HAP-1 (cell line): ENCODE data around the gene NUP43.

Source experiments
- DNase-seq, 2 experiments: peaks; one replicate each; pipeline ENCODE4 v3.0.0-alpha.2; 2016 to 2020; ENCODE audit warnings: low spot score in 2 of 2
- H3K27me3 ChIP-seq: fragments of 250-450 bp; sonication (Bioruptor Pico); 2 replicates; pipeline ENCODE4 v1.5.1; 2020; ENCODE audit warnings: low read depth, mild to moderate bottlenecking, moderate library complexity
- H3K36me3 ChIP-seq: fragments of 250-450 bp; sonication (Bioruptor Pico); replicated peaks from 2 replicates; pipeline ENCODE4 v1.5.1; 2020; ENCODE audit warnings: mild to moderate bottlenecking
- H3K4me1 ChIP-seq: fragments of 250-450 bp; sonication (Bioruptor Pico); 2 replicates; pipeline ENCODE4 v1.5.1; 2020; ENCODE audit warnings: mild to moderate bottlenecking
- H3K4me3 ChIP-seq: fragments of 250-450 bp; sonication (Bioruptor Pico); 2 replicates; pipeline ENCODE4 v1.5.1; 2020; ENCODE audit warnings: mild to moderate bottlenecking, moderate library complexity
- H3K9me3 ChIP-seq: fragments of 250-450 bp; sonication (Bioruptor Pico); 2 replicates; pipeline ENCODE4 v1.5.1; 2020; ENCODE audit warnings: mild to moderate bottlenecking, moderate library complexity
- in situ Hi-C: fragments of 300-500 bp; cut with MboI; formaldehyde crosslinking; loops from 3 replicates; pipeline ENCODE4 v1.14.3; 2020; ENCODE audit warnings: low sequenced_read_pairs, inconsistent platforms, mixed read lengths

Gene NUP43

DNA sequence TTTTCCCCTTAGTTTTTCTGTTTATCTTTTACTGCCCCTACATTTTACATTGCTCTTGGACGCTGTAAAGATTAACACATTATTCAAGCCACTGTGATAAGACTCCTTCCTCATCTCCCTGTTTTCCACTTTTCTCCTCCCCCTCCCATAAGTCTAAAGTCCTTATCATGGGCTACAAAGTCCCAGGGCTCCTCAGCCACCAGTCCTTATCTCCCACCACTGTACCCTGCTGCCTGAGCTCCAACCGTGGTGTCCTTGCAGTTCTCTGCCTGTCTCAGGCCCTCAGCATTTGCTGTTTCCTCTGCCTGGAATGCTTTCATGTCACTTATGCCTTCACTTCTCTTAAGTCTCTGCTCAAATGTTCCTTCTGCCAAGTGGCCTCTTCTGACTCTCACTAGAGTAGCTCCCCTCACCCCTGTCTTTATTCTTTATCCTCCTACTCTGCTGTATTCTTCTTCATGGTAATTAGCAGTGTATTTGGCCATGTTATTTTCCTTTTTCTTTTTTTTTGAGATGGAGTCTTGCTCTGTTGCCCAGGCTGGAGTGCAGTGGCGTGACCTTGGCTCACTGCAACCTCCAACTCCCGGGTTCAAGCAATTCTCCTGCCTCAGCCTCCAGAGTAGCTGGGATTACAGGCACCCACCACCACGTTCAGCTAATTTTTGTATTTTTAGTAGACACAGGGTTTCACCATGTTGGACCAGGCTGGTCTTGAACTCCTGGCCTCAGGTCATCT lies 17.7 kb downstream of the NUP43 start:
- no peak for DNase-seq
- H3K4me3 ChIP-seq = no peak overlapping the region
- in situ Hi-C loops = no loop called here
- no peaks in the 10 kb centered on the region for H3K9me3 ChIP-seq
- H3K36me3 ChIP-seq = peaks cover 66% of the 10 kb centered on the region
- peaks cover 4% of the 10 kb centered on the region for H3K4me1 ChIP-seq
- H3K27me3 ChIP-seq = no peaks in the 10 kb centered on the region

- Histone ChIP-seq H3K4me3 (no peak overlapping the region), H3K9me3 (no peaks in the 10 kb centered on the region), H3K4me1 (peaks cover 4% of the 10 kb centered on the region), H3K27me3 (no peaks in the 10 kb centered on the region), H3K36me3 (peaks cover 67% of the 10 kb centered on the region)
- in situ Hi-C loops = no loop called here
- no peak for DNase-seq
Observed at GRCh38 chr6:149727793-149728498, 18.4 kb downstream of the NUP43 start.

DNA sequence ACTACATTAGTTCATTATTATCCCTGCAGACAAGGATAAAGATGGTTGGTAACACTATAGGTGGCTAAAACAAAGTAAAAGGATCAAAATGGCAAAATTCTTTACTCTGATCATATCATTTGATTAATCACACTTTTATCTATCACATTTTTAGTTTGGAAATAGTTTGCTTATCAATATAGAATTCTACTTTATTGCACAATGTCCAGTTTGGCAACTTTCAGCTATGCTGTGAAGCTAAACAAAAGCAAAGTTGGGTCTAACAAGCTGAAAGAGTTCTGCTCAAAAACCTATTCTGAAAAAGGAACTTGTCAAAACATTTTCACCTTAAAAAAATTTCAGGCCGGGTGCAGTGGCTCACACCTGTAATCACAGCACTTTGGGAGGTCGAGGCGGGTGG lies 20.5 kb downstream of the NUP43 start:
- H3K4me1 ChIP-seq = peaks cover 4% of the 10 kb centered on the region
- no peak overlapping the region for H3K4me3 ChIP-seq
- in situ Hi-C loops = no loop called here
- DNase-seq = no peak
- H3K27me3 ChIP-seq = no peaks in the 10 kb centered on the region
- H3K36me3 ChIP-seq = peaks cover 59% of the 10 kb centered on the region
- no peaks in the 10 kb centered on the region for H3K9me3 ChIP-seq

- Histone ChIP-seq H3K4me1 (peaks cover 4% of the 10 kb centered on the region), H3K36me3 (peaks cover 40% of the 10 kb centered on the region), H3K4me3 (no peak overlapping the region), H3K27me3 (no peaks in the 10 kb centered on the region), H3K9me3 (no peaks in the 10 kb centered on the region)
- peak; percentile 71 to 79 for DNase-seq
- in situ Hi-C loops = no loop called here
Observed at GRCh38 chr6:149723771-149724417, 22.4 kb downstream of the NUP43 start.

GRCh38 chr6:149723262-149723661 lies 23.1 kb downstream of the NUP43 start:
- Histone ChIP-seq H3K4me3 (no peak overlapping the region), H3K4me1 (peaks cover 4% of the 10 kb centered on the region), H3K9me3 (no peaks in the 10 kb centered on the region), H3K27me3 (no peaks in the 10 kb centered on the region), H3K36me3 (peaks cover 33% of the 10 kb centered on the region)
- no peak for DNase-seq
- in situ Hi-C loops = no loop called here

GRCh38 chr6:149719531-149719930 lies 26.8 kb downstream of the NUP43 start:
- Histone ChIP-seq H3K9me3 (no peaks in the 10 kb centered on the region), H3K27me3 (no peaks in the 10 kb centered on the region), H3K4me1 (peaks cover 15% of the 10 kb centered on the region), H3K36me3 (peaks cover 11% of the 10 kb centered on the region), H3K4me3 (no peak overlapping the region)
- DNase-seq = no peak
- in situ Hi-C loops = loop anchor here (10.0 kb wide), 1 partner anchor 205 kb away; the partner anchor contains the start of gene RAET1G

GRCh38 chr6:149717588-149718458 lies 28.5 kb downstream of the NUP43 start, which contains the start of gene LATS1:
Gene LATS1, minus strand, starts transcription at chr6:149718101. Its CDS starts 15,975 bp downstream, at chr6:149702126.
- peaks cover 9% of the 10 kb centered on the region for H3K36me3 ChIP-seq
- H3K4me3 ChIP-seq = peak within 1 kb of the TSS; percentile 99
- DNase-seq = peak; percentile 88 to 94
- no peaks in the 10 kb centered on the region for H3K9me3 ChIP-seq
- in situ Hi-C loops = loop anchor here (10.0 kb wide), 1 partner anchor 207 kb away; the partner anchor contains the start of gene RAET1G
- no peaks in the 10 kb centered on the region for H3K27me3 ChIP-seq
- peaks cover 11% of the 10 kb centered on the region for H3K4me1 ChIP-seq

DNA sequence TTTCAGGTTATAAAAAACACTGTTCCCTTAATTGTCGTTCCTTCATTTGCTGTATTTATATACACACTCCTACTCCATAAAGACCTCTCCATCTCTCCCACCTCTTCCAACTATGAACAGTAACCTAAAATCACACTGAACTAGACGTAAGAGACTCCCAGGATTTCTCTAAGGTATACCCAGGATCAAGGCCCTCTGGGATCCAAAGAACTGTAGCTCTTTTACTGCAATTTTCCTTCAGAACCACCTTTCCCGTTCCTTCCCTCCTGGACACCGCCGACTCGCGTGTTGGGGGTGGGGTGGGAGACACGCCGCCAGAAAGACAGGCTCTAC lies 29.1 kb downstream of the NUP43 start:
- Histone ChIP-seq H3K9me3 (no peaks in the 10 kb centered on the region), H3K36me3 (peaks cover 9% of the 10 kb centered on the region), H3K4me3 (peak overlapping the region; percentile 99), H3K4me1 (peaks cover 11% of the 10 kb centered on the region), H3K27me3 (no peaks in the 10 kb centered on the region)
- no peak for DNase-seq
- in situ Hi-C loops = loop anchor here (10.0 kb wide), 1 partner anchor 208 kb away; the partner anchor contains the start of gene RAET1G

DNA sequence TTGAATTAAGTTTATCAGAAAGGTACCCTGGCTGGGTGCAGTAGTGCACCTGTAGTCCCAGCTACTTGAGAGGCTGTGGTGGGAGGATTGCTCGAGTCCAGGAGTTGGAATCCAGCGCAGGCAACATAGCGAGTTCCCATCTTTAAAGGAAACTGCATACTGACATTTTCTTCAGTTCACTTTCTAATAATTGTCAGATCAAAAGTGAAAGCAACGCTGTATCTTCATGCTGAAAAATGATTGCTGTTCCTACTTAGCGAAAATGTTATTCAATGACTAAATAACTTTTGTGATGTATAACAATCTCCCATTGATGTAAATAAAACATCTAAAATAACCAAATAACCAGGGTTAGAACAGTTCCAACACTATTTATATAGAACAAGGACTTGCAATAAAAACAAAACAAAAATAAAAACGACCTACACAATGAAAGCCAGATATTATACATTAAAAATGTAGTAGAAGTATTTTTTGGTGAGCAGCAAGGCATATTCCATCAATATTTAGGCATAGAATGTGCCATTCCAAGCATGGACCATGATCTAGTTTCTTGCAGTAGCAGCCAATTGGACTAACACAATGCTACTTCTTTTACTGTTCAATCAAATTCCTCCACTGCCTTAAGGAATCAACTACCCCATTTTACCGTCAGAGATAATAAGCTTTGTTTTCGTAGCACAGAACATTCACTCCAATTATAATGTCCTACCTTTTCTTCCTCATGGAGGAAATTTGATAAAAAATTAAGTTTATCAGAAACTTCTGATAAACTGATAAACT lies 30.0 kb downstream of the NUP43 start:
- DNase-seq = peak; percentile 15 to 79
- Histone ChIP-seq H3K4me1 (peaks cover 11% of the 10 kb centered on the region), H3K36me3 (peaks cover 9% of the 10 kb centered on the region), H3K4me3 (peak overlapping the region; percentile 99), H3K9me3 (no peaks in the 10 kb centered on the region), H3K27me3 (no peaks in the 10 kb centered on the region)
- in situ Hi-C loops = loop anchor here (10.0 kb wide), 1 partner anchor 208 kb away; the partner anchor contains the start of gene RAET1G

GRCh38 chr6:149714442-149714841 lies 31.9 kb downstream of the NUP43 start:
- Histone ChIP-seq H3K9me3 (no peaks in the 10 kb centered on the region), H3K27me3 (no peaks in the 10 kb centered on the region), H3K4me1 (peaks cover 11% of the 10 kb centered on the region), H3K36me3 (peaks cover 9% of the 10 kb centered on the region), H3K4me3 (no peak overlapping the region)
- in situ Hi-C loops = loop anchor here (10.0 kb wide), 1 partner anchor 210 kb away; the partner anchor contains the start of gene RAET1G
- no peak for DNase-seq

DNA sequence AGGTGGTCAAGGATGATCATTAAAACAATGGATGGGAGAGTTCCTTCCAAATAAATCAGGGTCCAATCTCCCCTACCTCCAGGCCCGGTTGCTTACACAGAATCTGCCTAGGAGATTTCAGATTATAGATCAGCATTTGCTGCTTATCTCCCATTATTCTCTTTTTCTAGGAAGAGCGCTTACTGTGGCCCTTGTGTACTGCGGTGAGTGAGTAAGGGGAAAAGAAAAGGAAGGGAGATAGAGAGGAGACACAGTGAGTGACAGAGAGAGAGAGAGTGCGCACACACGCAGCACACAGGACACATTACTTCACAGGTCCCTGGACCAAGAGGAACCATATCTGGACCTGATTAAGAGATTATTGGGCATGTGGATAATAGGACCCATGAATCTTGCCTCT lies 34.6 kb downstream of the NUP43 start:
- no peak overlapping the region for H3K4me3 ChIP-seq
- H3K36me3 ChIP-seq = peaks cover 6% of the 10 kb centered on the region
- in situ Hi-C loops = loop anchor here (10.0 kb wide), 1 partner anchor 213 kb away; the partner anchor contains the start of gene RAET1G
- no peaks in the 10 kb centered on the region for H3K27me3 ChIP-seq
- H3K4me1 ChIP-seq = peaks cover 27% of the 10 kb centered on the region
- H3K9me3 ChIP-seq = no peaks in the 10 kb centered on the region
- DNase-seq = no peak

GRCh38 chr6:149701714-149702113 lies 44.6 kb downstream of the NUP43 start:
- no peak overlapping the region for H3K4me3 ChIP-seq
- in situ Hi-C loops = no loop called here
- DNase-seq = peak; percentile 43 to 91

More at GRCh38 chr6:149701714-149702113, 44.6 kb downstream of the NUP43 start:
- Histone ChIP-seq H3K4me1 (peaks cover 17% of the 10 kb centered on the region), H3K27me3 (no peaks in the 10 kb centered on the region), H3K36me3 (peaks cover 9% of the 10 kb centered on the region), H3K9me3 (no peaks in the 10 kb centered on the region)
